Muscle layer of colon (tissue), 2 donors: Measurements from ENCODE around the gene DIABLO.

Experiments
- H3K27ac ChIP-seq: one replicate; pipeline ENCODE4 v1.7.0; 2013; ENCODE audit warnings: low read depth, mild to moderate bottlenecking, low read length, moderate library complexity
- H3K27me3 ChIP-seq, 2 donors: one replicate each; pipeline ENCODE4 v1.7.0; 2013; ENCODE audit warnings: low read length in 2 of 2, mild to moderate bottlenecking in 2 of 2; ENCODE audit not compliant: insufficient read depth in 2 of 2, control insufficient read depth in 1 of 2
- H3K36me3 ChIP-seq: one replicate; pipeline ENCODE4 v1.7.0; 2013; ENCODE audit warnings: mild to moderate bottlenecking, low read length; ENCODE audit not compliant: insufficient read depth
- H3K4me1 ChIP-seq: one replicate; pipeline ENCODE4 v1.7.0; 2013; ENCODE audit warnings: mild to moderate bottlenecking, low read length; ENCODE audit not compliant: insufficient read depth
- H3K4me3 ChIP-seq, 2 donors: one replicate each; pipeline ENCODE4 v1.7.0; 2013; ENCODE audit warnings: low read length in 2 of 2, low read depth in 1 of 2, mild to moderate bottlenecking in 1 of 2, moderate library complexity in 1 of 2
- H3K9ac ChIP-seq: one replicate; pipeline ENCODE4 v1.7.0; 2013; ENCODE audit warnings: low read length
- H3K9me3 ChIP-seq: one replicate; pipeline ENCODE4 v1.7.0; 2013; ENCODE audit warnings: mild to moderate bottlenecking, low read length
- donor health status: abdominal sarcoma.
- donor health status: Adenocarcinoma of cecum.

Gene DIABLO

DNA sequence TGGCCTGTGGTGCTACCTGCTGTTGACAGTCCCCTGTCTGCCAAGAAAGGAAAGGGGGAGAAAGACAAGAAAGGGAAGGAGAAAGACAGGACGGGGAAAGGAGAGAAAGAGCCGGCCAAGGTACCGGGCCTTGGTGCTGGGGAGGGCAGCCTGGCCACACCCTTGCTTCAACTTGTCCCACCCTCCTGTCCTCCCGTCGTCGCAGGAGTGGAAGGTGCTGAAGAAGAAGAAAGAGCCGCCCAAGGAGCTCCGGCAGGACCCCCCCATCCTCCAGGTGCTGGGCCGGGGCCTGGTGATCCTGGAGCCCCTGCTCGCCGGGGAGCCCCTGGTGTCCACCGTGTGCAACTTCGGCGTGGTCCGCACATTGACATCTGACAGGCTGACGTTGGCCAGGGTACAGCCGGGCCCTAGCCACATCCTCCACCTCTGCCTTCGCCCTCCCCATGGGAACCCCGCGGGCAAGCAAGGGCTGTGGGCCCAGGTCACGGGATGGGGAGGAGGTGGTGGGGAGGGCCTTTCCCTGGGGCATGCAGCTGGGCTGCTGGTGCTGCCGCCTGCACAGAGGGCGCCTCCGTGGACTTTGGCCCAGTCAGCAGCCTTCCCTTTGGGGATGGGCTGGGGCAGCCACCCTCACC is 25.2 kb downstream of the DIABLO start:
- Histone ChIP-seq H3K36me3 (no peaks in the 10 kb centered on the region), H3K27me3 (peaks cover 32 to 53% of the 10 kb centered on the region in 2 donors), H3K9ac (no peak overlapping the region), H3K4me1 (no peaks in the 10 kb centered on the region), H3K9me3 (no peaks in the 10 kb centered on the region), H3K4me3 (no peak overlapping the region), H3K27ac (no peak overlapping the region)

DNA sequence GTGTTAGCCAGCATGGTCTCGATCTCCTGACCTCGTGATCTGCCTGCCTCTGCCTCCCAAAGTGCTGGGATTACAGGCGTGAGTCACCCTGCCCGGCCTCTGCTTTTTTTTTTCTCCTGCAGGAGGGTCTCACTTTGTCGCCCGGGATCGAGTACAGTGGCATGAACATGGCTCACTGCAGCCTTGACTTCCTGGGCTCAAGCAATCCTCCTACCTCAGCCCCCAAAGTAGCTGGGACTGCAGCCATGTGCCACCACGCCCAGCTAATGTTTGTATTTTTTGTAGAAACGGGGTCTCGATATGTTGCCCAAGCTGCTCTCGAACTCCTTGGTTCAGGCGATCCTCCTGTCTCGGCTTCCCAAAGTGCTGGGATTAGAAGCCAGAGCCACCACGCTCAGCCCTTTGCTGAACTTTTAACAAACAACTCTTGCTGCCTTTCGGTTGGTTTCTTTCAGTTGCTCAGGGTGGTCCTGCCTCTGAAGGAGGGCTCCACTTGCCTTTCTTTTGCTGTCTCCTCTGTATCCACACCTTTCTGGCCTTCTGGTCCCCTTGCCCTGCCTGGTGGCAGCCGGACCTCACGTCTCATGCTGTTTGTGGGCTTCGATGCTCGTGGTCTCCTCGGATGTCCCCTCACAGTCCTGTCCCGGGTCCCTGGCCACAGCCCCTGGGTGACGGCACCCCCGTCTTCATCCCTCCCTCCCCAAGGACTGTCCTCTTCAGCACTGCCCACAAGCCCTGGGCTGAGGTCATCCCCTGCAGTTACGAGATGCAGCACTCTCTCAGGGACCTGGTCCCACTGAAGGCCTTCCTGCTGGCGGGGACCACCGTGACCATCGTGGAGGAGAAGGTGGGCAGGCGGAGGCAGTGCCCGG is 26.1 kb downstream of the DIABLO start:
- H3K9ac ChIP-seq: no peak overlapping the region
- H3K4me1 ChIP-seq: no peaks in the 10 kb centered on the region
- H3K27me3 ChIP-seq: peaks cover 24 to 44% of the 10 kb centered on the region in 2 donors
- no peaks in the 10 kb centered on the region for H3K9me3 ChIP-seq
- no peak overlapping the region for H3K4me3 ChIP-seq
- H3K27ac ChIP-seq: no peak overlapping the region
- H3K36me3 ChIP-seq: no peaks in the 10 kb centered on the region

DNA sequence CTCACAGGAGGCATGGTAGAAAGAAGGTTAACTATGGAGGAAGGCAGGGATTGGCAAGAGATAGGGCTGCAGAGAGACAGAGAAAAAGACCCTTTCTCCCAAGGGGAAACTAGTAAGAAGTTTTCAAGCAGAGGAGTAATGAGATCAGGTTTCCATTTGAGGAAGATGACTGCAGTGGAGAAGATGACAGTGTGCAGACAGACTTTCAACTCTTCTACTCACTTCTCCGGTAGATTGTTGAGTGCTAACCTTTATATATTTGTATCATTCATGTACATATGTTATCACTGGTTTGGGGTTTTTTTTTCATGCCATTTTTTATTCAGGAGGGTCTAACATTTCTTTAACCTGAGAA is 28.3 kb downstream of the DIABLO start:
- no peak overlapping the region for H3K4me3 ChIP-seq
- no peaks in the 10 kb centered on the region for H3K9me3 ChIP-seq
- peaks cover 19 to 24% of the 10 kb centered on the region in 2 donors for H3K27me3 ChIP-seq
- no peak overlapping the region for H3K9ac ChIP-seq
- no peaks in the 10 kb centered on the region for H3K4me1 ChIP-seq
- no peaks in the 10 kb centered on the region for H3K36me3 ChIP-seq
- no peak overlapping the region for H3K27ac ChIP-seq

- Histone ChIP-seq H3K9me3 (no peaks in the 10 kb centered on the region), H3K27me3 (peaks cover 3 to 7% of the 10 kb centered on the region in 2 donors), H3K36me3 (no peaks in the 10 kb centered on the region), H3K9ac (no peak overlapping the region), H3K27ac (no peak overlapping the region), H3K4me1 (no peaks in the 10 kb centered on the region), H3K4me3 (no peak overlapping the region)
Measured at GRCh38 chr12:122195405-122195804, 30.4 kb downstream of the DIABLO start.

DNA sequence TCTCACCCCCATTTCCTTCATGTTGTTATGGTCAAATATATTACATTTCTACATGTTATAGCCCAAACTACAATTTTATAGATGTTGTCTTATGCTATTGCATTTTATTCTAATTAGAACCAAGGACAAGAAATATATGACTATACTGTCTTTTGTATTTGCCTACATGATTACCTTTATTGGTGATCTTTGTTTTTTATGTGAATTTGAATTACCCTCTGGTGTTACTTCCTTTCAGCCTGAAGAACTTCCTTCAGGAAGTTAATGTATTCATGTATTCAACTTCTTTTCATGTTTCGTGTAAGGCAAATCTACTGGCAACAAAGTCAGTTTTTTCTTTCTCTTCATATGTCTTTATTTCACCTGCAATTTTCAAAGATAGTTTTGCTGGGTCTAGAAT is 31.0 kb downstream of the DIABLO start:
- Histone ChIP-seq H3K27me3 (peaks cover 0 to 1% of the 10 kb centered on the region in 2 donors), H3K9ac (no peak overlapping the region), H3K9me3 (no peaks in the 10 kb centered on the region)

DNA sequence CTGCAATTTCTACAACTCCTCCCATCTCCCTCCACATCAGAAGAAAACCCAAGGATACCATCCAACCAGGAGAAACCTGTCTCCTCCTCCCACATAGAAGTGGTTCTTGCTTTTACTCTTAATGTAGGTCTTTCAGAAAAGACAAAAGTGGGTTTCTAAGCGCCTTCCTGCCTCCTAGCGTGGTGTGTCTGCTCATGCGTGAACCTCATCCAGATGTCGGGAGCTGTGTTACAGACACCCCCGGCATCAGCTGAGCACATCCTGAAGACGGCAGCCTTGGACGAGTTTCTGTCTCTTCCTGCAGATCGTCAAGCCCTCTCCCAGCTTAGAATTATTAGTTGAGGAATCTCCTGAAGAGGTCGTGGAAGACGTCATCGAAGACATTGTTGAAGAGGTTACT is 33.4 kb downstream of the DIABLO start:
- Histone ChIP-seq H3K27me3 (no peaks in the 10 kb centered on the region), H3K9ac (no peak overlapping the region), H3K4me3 (no peak overlapping the region), H3K9me3 (no peaks in the 10 kb centered on the region), H3K36me3 (no peaks in the 10 kb centered on the region), H3K27ac (no peak overlapping the region), H3K4me1 (no peaks in the 10 kb centered on the region)

More for the DNA sequence above, 31.0 kb downstream of the DIABLO start:
- no peaks in the 10 kb centered on the region for H3K36me3 ChIP-seq
- H3K4me1 ChIP-seq: no peaks in the 10 kb centered on the region
- H3K27ac ChIP-seq: no peak overlapping the region
- H3K4me3 ChIP-seq: no peak overlapping the region

- Histone ChIP-seq H3K4me1 (no peaks in the 10 kb centered on the region), H3K9ac (no peak overlapping the region), H3K27me3 (no peaks in the 10 kb centered on the region), H3K36me3 (no peaks in the 10 kb centered on the region), H3K4me3 (no peak overlapping the region), H3K27ac (no peak overlapping the region), H3K9me3 (no peaks in the 10 kb centered on the region)
Measured at GRCh38 chr12:122190842-122191668, 34.8 kb downstream of the DIABLO start.

DNA sequence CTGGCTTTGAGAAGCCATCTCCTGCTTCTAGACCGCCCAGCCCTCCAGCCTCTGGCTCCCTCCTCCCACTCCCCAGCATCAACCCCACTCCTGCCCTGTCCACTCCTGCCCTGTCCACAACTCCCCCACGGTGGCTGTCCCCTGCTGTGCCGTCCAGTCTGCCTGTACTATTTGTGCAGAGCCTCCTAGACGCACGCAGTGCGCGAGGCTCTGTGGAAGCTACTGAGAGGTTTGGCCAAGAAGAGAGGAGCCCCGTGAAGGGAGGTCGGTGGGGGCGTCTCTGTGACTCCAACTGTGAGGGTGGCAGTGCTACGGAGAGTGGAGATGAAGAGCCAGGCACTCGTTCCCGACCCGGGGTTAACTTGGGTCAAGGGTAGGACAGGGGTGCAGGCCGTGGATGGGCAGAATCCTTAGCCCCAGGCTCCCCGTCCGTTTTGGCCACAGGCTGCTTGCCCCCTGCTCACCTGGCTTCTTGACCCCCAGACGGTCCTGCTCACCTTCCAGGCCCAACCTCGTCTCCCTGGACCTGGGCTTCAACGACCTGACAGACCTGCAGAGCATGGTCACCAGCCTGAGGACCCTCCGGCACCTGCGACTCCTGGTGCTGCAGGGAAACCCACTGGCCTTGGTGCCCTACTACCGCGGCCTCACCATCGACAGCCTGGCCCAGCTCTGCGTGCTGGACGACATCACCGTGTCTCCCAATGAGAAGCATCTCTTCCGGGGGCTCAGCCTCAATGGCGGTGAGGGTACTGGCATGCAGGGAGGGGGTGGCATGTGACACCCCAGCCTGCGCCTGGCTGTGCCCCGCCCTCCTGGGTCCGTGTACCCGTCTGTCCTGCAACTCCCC is 36.0 kb downstream of the DIABLO start:
- Histone ChIP-seq H3K27ac (no peak overlapping the region), H3K4me3 (no peak overlapping the region), H3K4me1 (no peaks in the 10 kb centered on the region), H3K9me3 (no peaks in the 10 kb centered on the region), H3K27me3 (no peaks in the 10 kb centered on the region), H3K36me3 (no peaks in the 10 kb centered on the region), H3K9ac (no peak overlapping the region)

DNA sequence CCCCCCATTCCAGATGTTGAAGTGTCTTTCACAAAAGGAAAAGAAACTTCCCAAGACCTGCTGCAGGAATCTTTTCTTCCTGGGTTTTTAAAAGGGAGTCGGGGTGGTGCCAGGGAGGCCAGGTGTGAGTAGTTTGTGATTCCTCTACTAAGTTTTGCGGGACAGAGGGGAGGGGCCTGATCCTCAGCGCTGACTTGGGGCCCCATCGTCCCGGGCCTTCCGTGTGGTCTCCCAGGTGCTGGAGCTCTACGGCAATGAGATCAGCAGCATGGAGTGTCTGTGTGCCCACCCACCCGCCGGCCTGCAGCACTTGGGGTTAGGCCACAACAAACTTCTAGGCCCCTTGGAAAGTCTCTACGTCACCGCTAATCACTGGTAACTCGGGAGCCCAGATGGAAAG is 38.4 kb downstream of the DIABLO start:
- Histone ChIP-seq H3K36me3 (no peaks in the 10 kb centered on the region), H3K27ac (no peak overlapping the region), H3K4me3 (no peak overlapping the region), H3K9ac (no peak overlapping the region), H3K9me3 (no peaks in the 10 kb centered on the region), H3K27me3 (no peaks in the 10 kb centered on the region), H3K4me1 (no peaks in the 10 kb centered on the region)

DNA sequence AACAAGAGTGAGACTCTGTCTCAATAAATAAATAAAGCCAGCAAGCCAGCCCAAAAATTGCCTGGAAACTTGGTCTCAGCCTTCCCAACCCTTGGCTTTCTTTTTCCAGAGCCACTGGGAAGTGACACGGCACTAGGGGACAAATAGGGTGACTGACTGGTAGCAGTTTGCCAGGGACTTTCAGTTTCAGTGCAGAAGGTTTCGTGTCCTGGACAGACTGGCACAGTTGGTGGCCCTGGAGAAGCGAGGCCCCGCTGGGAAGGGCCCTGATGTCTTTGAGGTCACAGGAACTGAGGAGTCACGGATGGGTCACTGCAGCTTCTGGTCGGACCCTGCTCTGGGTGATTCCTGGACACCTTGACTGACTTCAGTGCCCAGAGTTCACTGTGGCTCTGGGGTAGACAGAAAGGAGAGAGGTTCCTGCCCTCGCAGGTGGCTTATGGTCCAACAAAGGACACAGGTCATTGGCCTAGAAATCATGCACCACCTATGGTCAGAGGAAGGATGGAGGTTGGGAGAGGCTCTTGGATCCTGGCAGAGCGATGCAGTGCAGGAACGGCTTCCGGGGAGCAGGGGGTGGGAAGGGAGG is 40.3 kb downstream of the DIABLO start:
- no peaks in the 10 kb centered on the region for H3K4me1 ChIP-seq
- no peak overlapping the region for H3K9ac ChIP-seq
- H3K27me3 ChIP-seq: no peaks in the 10 kb centered on the region
- H3K9me3 ChIP-seq: no peaks in the 10 kb centered on the region
- no peaks in the 10 kb centered on the region for H3K36me3 ChIP-seq
- no peak overlapping the region for H3K4me3 ChIP-seq
- no peak overlapping the region for H3K27ac ChIP-seq
